ENCODE measurements around the gene KCNQ1OT1.

GRCh38 chr11:2737866-2738265 is 38.1 kb upstream of the KCNQ1OT1 start:
- TF ChIP-seq GMEB1 (CRISPR knock-in tag; IDR thresholded peaks at IDR 0.05) (no peak), SIN3A (IDR thresholded peaks at IDR 0.05; ENCODE audit: borderline replicate concordance in 2 of 2, control insufficient read depth in 1 of 2, low read depth in 2 of 2, low read length in 2 of 2) (no peak), PPARD (CRISPR knock-in tag; IDR thresholded peaks at IDR 0.05) (no peak), EZH2 (IDR thresholded peaks at IDR 0.05; ENCODE audit: borderline replicate concordance, low read depth, low read length) (no peak), POLR2A (conservative IDR thresholded peaks at IDR 0.05) (no peak)
